ENCODE measurements around the gene CLEC4M. TPM values are rescaled to one million over a fixed set of nuclear protein-coding genes. Genes with fewer than 3 reads are reported as not detected.

CLEC4M gene
- total and polyA plus RNA-seq, 3 donors from 2014 or later: 9.4 to 14.9 (median 14.5) TPM

DNA sequence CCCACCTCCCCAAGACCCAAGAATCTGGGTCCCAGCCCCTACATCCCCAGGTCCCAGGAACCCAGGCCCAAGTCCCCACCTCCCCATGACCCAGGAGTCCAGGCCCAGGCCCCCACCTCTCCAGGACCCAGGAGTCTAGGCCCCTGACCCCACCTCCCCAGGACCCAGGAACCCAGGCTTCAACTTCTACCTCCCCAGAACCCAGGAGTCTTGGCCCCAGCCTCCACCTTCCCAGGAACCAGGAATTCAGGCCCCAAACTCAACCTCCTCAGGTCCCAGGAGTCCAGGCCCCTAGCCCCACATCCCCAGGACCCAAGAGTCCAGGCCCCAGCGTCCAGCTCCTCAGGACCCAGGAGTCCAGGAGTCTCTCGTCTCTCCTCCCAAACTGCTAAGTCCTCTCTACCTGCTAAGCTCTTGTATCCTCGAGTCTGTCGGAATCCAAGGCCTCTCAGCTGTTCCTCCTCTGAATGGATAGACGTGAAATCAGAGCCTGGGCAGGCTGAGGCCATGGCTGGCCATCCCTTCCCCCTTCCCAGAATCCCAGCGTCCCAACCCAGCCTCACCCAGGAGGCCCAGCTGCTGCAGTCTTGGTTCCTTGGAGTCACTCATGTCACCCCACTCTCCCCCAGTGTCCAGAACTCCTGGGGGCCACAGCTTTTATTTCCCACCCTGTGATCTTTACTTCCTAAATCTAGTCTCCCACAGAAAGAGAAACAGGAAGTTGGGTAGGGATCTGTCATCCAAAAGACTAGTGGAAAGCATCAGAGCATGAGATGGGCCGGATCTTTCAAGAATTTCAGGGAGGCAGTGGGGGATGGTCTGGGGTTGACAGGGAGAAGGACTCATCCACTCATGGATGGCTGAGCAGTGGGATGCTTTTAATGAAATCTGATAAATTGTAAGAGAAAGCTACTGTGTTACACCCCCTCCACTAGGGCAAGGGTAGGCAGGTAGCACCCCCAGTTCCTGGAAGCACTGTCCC, 15.8 kb upstream of the CLEC4M start, which contains the start of gene CD209:
Gene CD209 (minus strand): TSS at position 632 of the 982 bp plus-strand sequence. CDS start 23 bp downstream, at position 609.
- 51 to 54% methylated on average over 4 to 7 of the region's 7 CpGs for WGBS, 2 donors
- H3K27ac ChIP-seq: no peak within 1 kb of the TSS
- H3K9me3 ChIP-seq: no peaks in the 10 kb centered on the region
- intact Hi-C loops (cut with DNase I; ENCODE audit: low total_unique reads): no loop called here
- no peak for DNase-seq
- peaks cover 3% of the 10 kb centered on the region for H3K4me1 ChIP-seq
- H3K27me3 ChIP-seq: no peaks in the 10 kb centered on the region
- H3K36me3 ChIP-seq (ENCODE audit: low read depth, missing control alignments): no peaks in the 10 kb centered on the region
- TF ChIP-seq POLR2A (IDR thresholded peaks at IDR 0.05): no peak
- TF ChIP-seq CTCF (IDR thresholded peaks at IDR 0.05): no peak
- no peak within 1 kb of the TSS for H3K4me3 ChIP-seq

GRCh38 chr19:7748171-7748570, 14.9 kb upstream of the CLEC4M start:
- H3K4me3 ChIP-seq: no peak overlapping the region
- no peaks in the 10 kb centered on the region for H3K36me3 ChIP-seq (ENCODE audit: low read depth, missing control alignments)
- no peak overlapping the region for H3K27ac ChIP-seq
- no peak for DNase-seq
- peaks cover 3% of the 10 kb centered on the region for H3K4me1 ChIP-seq
- H3K27me3 ChIP-seq: no peaks in the 10 kb centered on the region
- 78 to 81% methylated on average over 2 of the region's 2 CpGs for WGBS, 2 donors
- TF ChIP-seq POLR2A (IDR thresholded peaks at IDR 0.05) (no peak), CTCF (IDR thresholded peaks at IDR 0.05) (no peak)
- intact Hi-C loops (cut with DNase I; ENCODE audit: low total_unique reads): no loop called here
- no peaks in the 10 kb centered on the region for H3K9me3 ChIP-seq

DNA sequence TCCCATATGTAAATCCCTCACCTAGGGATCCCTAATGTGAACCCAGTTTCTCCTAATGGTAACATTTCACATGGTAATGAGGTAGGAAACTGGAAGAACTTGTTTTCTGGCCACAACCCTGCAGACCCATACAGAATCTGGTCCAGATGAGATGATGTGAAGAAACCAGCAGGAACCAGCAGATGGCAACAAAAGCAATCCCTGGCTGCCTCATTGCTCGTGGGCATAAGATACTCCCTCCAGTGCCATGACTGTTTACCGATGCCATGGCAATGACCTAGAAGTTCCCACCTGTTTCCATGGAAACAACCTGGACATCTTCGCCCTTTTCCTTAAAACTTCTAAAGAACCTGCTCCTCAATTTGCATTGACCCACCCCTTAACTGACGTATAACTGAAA, 14.3 kb upstream of the CLEC4M start:
- no peak for TF ChIP-seq POLR2A (IDR thresholded peaks at IDR 0.05)
- TF ChIP-seq CTCF (IDR thresholded peaks at IDR 0.05): no peak
- WGBS, 2 donors: 34 to 51% methylated on average over 4 of the region's 4 CpGs
- intact Hi-C loops (cut with DNase I; ENCODE audit: low total_unique reads): no loop called here
- DNase-seq: peak; percentile 37
- no peak overlapping the region for H3K4me3 ChIP-seq
- peaks cover 3% of the 10 kb centered on the region for H3K4me1 ChIP-seq
- H3K9me3 ChIP-seq: no peaks in the 10 kb centered on the region
- no peaks in the 10 kb centered on the region for H3K36me3 ChIP-seq (ENCODE audit: low read depth, missing control alignments)
- no peaks in the 10 kb centered on the region for H3K27me3 ChIP-seq
- H3K27ac ChIP-seq: no peak overlapping the region

GRCh38 chr19:7751157-7751783, 11.8 kb upstream of the CLEC4M start:
- Histone ChIP-seq H3K4me1 (no peaks in the 10 kb centered on the region), H3K9me3 (no peaks in the 10 kb centered on the region), H3K36me3 (ENCODE audit: low read depth, missing control alignments) (no peaks in the 10 kb centered on the region), H3K27me3 (no peaks in the 10 kb centered on the region), H3K27ac (no peak overlapping the region), H3K4me3 (no peak overlapping the region)
- TF ChIP-seq POLR2A (IDR thresholded peaks at IDR 0.05) (no peak), CTCF (IDR thresholded peaks at IDR 0.05) (no peak)
- no peak for DNase-seq
- 78 to 84% methylated on average over 12 of the region's 12 CpGs for WGBS, 2 donors
- intact Hi-C loops (cut with DNase I; ENCODE audit: low total_unique reads): no loop called here

Data from testis (tissue), 3 donors.